ENCODE measurements around the gene TRPC4. TPM values are rescaled to one million over a fixed set of nuclear protein-coding genes. Genes with fewer than 3 reads are reported as not detected.

TRPC4 gene
- total and polyA plus RNA-seq, 2 donors (not counting 1 experiment from before 2014, with no cell fraction given), result not detected

DNA sequence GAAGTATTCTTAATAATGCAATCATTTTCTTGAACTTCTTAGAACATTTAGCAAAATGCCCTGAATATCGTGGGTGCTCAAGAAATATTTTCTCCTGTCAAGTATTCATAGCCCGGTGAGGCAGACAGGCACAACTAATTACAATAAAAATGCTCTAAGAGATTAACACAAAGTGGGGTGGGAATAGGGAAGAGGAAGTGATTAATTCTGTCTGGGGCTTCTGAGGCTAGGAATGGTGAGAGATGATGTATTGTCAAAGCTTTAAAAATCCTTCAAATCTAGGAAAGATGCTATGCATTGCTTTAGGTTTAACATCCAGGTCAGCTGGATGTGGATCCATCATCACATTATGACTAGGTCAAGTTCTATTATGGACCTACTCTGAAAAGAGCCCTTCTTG, 204.2 kb downstream of the TRPC4 start:
- no peak overlapping the region for H3K4me3 Mint-ChIP-seq
- ATAC-seq (ENCODE audit: low read depth) (no peak), DNase-seq (no peak)
- no peak overlapping the region for H3K9ac ChIP-seq (ENCODE audit: low read length)
- POLR2A ChIA-PET, result no interaction called here
- H3K79me2 ChIP-seq (ENCODE audit: control insufficient read depth, insufficient read depth, low read length), result no peaks in the 10 kb centered on the region
- whole genome bisulfite sequencing (ENCODE audit: insufficient coverage), result no CpG with 5 or more reads among the region's 2 CpGs
- H3K4me2 ChIP-seq (replicated peaks; ENCODE audit: low read depth, low read length, poor library complexity, severe bottlenecking), result no peak overlapping the region
- H3K9me3 Mint-ChIP-seq (ENCODE audit: insufficient read depth), result no peaks in the 10 kb centered on the region
- H3K4me1 ChIP-seq (ENCODE audit: control insufficient read depth in 2 of 2, insufficient read depth in 2 of 2, low read length in 2 of 2), result no peaks in the 10 kb centered on the region
- no peak overlapping the region for H3K27ac ChIP-seq (ENCODE audit: low read length in 2 of 2)
- no peaks in the 10 kb centered on the region for H3K27me3 ChIP-seq (replicated peaks in 1 of 4; ENCODE audit: control extremely low read depth in 1 of 4, control insufficient read depth in 3 of 4, insufficient read depth in 4 of 4, low read length in 3 of 4)
- H3K36me3 ChIP-seq (replicated peaks in 1 of 2; ENCODE audit: control extremely low read depth in 1 of 2, control insufficient read depth in 1 of 2, extremely low read depth in 1 of 2, insufficient read depth in 2 of 2, low read length in 1 of 2), result no peaks in the 10 kb centered on the region
- intact Hi-C loops (cut with micrococcal nuclease), result no loop called here
- no peak overlapping the region for H2AFZ ChIP-seq (ENCODE audit: insufficient read depth, low read depth, low read length, poor library complexity, severe bottlenecking)
- H3K27me3 Mint-ChIP-seq, result no peaks in the 10 kb centered on the region
- CTCF ChIA-PET, result no interaction called here
- no peaks in the 10 kb centered on the region for H4K20me1 ChIP-seq (ENCODE audit: control insufficient read depth, insufficient read depth, low read length, poor library complexity, severe bottlenecking)
- H3K9me3 ChIP-seq (ENCODE audit: control extremely low read depth in 1 of 3, control insufficient read depth in 2 of 3, insufficient read depth in 1 of 3, low read length in 2 of 3), result peaks cover 0 to 2% (median 0%) of the 10 kb centered on the region in 3 donors
- TF ChIP-seq CTCF (IDR thresholded peaks at IDR 0.05), result no peak
- TF ChIP-seq EZH2 (IDR thresholded peaks at IDR 0.05; ENCODE audit: borderline replicate concordance, insufficient read depth, low read depth, low read length, poor library complexity, severe bottlenecking), result no peak
- no peak overlapping the region for H3K4me3 ChIP-seq (ENCODE audit: control extremely low read depth in 1 of 5, extremely low read depth in 1 of 5, insufficient read depth in 1 of 5, low read depth in 2 of 5, low read length in 4 of 5)
- H3K4me1 Mint-ChIP-seq, result no peaks in the 10 kb centered on the region
- no peak overlapping the region for H3K27ac Mint-ChIP-seq

GRCh38 chr13:37663724-37664123, 205.8 kb downstream of the TRPC4 start:
- Mint-ChIP-seq H3K4me1 (no peaks in the 10 kb centered on the region), H3K27ac (no peak overlapping the region), H3K4me3 (no peak overlapping the region), H3K9me3 (ENCODE audit: insufficient read depth) (no peaks in the 10 kb centered on the region), H3K27me3 (no peaks in the 10 kb centered on the region)
- WGBS (ENCODE audit: insufficient coverage), result no CpG with 5 or more reads among the region's 4 CpGs
- H4K20me1 ChIP-seq (ENCODE audit: control insufficient read depth, insufficient read depth, low read length, poor library complexity, severe bottlenecking), result no peaks in the 10 kb centered on the region
- peaks cover 0 to 2% (median 0%) of the 10 kb centered on the region in 3 donors for H3K9me3 ChIP-seq (ENCODE audit: control extremely low read depth in 1 of 3, control insufficient read depth in 2 of 3, insufficient read depth in 1 of 3, low read length in 2 of 3)
- H3K27ac ChIP-seq (ENCODE audit: low read length in 2 of 2), result no peak overlapping the region
- H3K36me3 ChIP-seq (replicated peaks in 1 of 2; ENCODE audit: control extremely low read depth in 1 of 2, control insufficient read depth in 1 of 2, extremely low read depth in 1 of 2, insufficient read depth in 2 of 2, low read length in 1 of 2), result no peaks in the 10 kb centered on the region
- no peak for TF ChIP-seq CTCF (IDR thresholded peaks at IDR 0.05)
- TF ChIP-seq EZH2 (IDR thresholded peaks at IDR 0.05; ENCODE audit: borderline replicate concordance, insufficient read depth, low read depth, low read length, poor library complexity, severe bottlenecking), result no peak
- H2AFZ ChIP-seq (ENCODE audit: insufficient read depth, low read depth, low read length, poor library complexity, severe bottlenecking), result no peak overlapping the region
- H3K4me1 ChIP-seq (ENCODE audit: control insufficient read depth in 2 of 2, insufficient read depth in 2 of 2, low read length in 2 of 2), result no peaks in the 10 kb centered on the region
- no peak overlapping the region for H3K9ac ChIP-seq (ENCODE audit: low read length)
- ATAC-seq (ENCODE audit: low read depth) (no peak), DNase-seq (no peak)
- intact Hi-C loops (cut with micrococcal nuclease), result no loop called here
- POLR2A ChIA-PET, result no interaction called here
- H3K79me2 ChIP-seq (ENCODE audit: control insufficient read depth, insufficient read depth, low read length), result no peaks in the 10 kb centered on the region
- no peaks in the 10 kb centered on the region for H3K27me3 ChIP-seq (replicated peaks in 1 of 4; ENCODE audit: control extremely low read depth in 1 of 4, control insufficient read depth in 3 of 4, insufficient read depth in 4 of 4, low read length in 3 of 4)
- CTCF ChIA-PET, result no interaction called here
- no peak overlapping the region for H3K4me2 ChIP-seq (replicated peaks; ENCODE audit: low read depth, low read length, poor library complexity, severe bottlenecking)
- no peak overlapping the region for H3K4me3 ChIP-seq (ENCODE audit: control extremely low read depth in 1 of 5, extremely low read depth in 1 of 5, insufficient read depth in 1 of 5, low read depth in 2 of 5, low read length in 4 of 5)
